Glomerular visceral epithelial cell (primary cell): Measurements from ENCODE around the gene RHEX.

Source experiments
- DNase-seq: peaks from one replicate; pipeline ENCODE4 v3.0.0-alpha.2; 2016; ENCODE audit errors: extremely low spot score

The RHEX gene

DNA sequence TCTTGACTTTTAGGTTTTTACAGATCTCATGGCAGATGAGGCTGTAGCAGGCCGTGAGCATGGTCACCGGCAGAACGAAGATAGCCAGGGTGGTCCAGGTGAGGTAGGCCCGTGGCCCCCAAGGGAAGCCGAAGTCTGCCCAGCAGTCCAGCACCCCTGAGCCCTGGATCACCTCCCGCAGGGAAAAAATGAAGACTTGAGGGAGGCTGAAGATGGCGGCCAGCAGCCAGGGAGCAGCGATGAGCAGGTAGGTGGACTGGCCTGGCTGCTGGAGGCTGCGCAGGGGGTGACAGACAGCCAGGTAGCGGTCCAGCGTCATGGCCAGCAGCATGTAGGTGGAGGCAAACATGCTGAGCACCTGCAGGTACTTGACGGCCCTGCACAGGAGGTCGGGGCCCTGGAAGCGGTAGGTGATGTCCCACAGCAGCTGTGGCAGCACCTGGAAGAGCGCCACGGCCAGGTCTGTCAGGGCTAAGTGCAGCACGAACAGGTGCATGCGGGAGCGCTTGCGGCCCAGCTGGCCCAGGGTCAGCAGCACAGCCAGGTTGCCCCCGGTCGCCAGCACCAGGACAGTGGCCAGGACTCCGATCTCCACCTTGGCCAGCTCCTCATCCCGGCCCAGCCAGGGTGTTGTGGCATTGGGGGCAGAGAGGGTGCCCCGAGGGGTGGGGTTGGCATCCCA, 63.4 kb downstream of the RHEX start:
- DNase-seq: no peak

DNA sequence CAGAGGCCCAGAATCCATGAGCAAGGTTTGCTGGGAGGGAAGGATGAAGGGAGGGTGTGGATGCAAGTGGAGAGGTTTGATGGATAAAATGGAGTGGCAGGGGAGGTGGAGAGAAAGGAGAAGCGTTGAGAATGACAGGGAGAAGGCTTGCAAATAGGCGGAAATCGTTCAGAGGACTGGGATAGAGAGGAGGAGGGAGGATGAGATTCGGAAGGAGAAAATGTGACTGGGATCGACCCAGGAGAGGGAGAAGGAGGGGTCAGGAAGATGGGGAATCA, 63.8 kb downstream of the RHEX start:
- DNase-seq: no peak

DNA sequence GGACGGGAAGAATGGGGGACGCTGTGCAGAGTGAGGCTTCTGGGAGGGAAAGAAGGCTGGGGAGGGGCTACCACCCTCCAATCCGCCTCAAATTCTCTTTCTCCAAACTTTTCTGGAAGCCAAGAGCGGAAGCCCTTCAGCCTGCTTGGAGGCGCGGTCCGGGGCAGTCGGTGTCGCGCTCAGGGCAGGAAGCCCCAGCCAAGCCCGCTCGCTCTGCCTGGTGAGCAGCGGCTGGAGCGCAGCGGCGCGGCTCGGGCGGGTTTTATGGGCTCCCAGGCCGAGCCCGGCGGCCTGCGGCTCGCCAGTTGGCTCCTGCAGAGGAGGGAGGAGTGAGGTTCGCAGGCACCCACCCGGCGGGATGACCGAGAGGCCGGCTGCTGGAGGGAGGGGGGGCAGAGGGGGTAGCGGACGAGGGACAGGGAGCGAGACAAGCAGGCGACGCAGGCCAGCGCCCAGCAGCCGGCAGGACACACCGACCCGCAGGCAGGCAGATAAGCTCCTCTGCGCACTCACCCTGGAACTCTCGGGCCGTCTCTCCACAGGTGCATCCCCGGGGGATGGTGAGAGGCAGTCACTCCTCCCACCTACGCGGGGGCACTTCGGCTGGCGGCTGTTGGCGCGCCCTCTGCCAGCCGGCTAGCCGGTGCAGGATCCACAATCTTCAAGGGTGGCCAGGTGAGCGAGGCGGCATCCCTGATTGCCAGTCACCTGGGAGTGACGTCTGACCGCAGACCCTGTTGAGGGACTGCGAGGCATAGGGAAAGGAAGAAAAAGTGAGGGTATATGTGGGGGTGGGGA, 64.4 kb downstream of the RHEX start, which contains the start of gene AVPR1B:
Gene AVPR1B (minus strand): TSS at position 238 of the 798 bp plus-strand sequence. CDS start 498 bp downstream, outside the sequence.
- peak; percentile 66 for DNase-seq

DNA sequence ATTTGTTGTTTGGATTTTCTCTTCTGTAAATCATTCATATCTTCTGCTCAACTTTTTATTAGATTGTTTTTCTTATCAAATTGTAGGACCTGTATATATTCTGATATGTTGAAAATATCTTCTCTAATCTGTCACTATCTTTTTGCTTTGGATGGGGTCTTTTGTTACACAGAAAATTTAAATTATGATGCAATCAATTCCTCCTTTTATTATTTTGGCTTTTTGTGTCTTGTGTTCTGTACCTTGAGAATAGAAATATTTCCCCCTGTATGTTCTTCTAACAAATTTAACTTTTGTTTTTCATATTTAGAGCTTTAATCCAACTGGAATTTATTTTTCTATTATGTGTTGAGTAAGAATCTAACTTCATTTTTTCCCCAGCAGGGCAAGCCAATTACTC, 67.4 kb downstream of the RHEX start:
- no peak for DNase-seq

DNA sequence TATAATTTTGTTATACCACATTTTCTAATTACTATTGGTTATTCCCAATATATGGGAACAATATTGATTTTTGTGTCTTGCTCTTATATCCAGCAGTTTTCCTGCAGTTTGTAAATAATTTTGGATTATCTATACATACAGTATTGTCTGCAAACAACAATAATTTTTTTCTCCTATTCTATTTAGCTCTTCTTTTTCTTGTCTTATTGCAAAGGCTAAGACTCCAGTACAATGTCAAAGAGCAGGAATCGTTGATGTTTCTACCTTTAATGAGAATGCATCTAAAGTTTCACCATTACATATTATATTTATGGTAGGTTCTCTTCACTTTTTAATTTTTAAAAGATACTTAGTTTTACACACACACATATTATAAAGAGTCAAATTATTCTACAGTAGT, 68.3 kb downstream of the RHEX start:
- no peak for DNase-seq

DNA sequence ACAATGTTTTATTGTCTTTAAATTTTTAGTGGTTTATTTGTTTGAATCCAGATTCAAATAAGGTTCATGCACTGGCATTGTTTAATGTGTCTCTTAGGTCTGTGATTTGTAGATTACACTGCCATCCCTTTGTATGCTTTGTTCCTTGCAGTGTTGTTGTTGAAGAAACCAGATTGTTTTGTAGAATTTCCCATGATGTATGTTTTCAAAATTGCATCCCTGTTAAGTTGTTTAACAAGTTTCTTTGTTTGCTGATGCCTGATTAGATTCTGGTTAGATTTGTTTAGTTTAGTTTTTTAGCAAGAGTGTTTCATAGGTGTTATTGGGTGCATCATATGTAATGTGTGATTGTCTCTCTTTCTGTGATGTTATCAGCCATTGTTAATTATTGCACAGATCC, 69.7 kb downstream of the RHEX start:
- DNase-seq: no peak

DNA sequence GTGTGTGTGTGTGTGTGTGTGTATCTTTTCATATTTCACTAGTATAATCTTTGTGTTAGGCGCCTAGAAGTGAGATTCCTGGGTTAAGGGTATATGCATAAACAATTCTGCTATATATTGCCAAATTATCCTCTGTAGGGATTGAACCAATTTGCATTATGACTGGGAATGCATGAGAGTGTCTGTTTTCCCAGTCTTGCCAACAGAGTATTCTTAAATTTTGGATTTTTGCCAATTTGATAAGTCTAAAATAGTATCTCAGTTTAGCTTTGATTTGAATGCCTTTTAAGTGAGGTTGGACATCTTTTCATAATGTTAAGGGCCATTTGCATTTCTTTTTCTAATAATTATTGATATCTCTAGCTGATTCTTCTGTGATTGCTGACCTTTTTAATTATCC, 72.4 kb downstream of the RHEX start:
- no peak for DNase-seq

DNA sequence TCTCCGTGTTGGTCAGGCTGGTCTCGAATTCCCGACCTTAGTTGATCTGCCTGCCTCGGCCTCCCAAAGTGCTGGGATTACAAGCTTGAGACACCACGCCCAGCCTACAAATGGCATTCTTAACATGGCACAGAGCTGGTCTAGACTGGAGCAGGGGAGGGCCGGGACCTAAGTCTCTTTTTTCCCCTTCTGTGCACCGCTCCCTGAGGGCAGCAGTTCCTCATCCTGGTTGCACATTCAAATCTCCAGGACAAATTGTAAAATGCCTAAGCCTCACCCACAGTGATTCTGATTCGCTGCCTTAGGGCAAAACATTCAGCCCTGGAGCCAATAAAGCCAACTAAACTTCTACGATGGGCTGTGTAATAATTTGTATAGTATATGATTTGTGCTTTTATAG, 74.4 kb downstream of the RHEX start:
- DNase-seq: no peak

DNA sequence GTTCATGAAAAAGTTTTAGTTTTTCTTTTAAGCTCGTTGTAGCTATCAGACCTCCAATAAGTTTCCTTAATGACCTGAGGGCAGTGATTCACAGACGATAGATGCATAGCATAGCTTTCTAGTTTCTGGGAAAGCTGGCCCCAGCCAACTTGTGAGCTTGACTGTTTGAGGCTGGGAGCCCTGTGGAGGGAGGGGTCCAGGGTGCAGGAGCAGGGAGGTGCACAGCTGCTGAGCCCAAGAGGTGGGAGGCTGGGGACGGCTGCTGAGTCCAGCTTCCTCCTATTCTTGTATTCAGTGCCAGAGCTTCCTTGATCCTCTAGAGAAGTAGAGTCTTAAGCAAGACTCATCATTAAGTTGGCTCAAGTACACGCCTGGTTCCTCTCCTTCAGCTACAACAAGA, 75.2 kb downstream of the RHEX start:
- DNase-seq: no peak

DNA sequence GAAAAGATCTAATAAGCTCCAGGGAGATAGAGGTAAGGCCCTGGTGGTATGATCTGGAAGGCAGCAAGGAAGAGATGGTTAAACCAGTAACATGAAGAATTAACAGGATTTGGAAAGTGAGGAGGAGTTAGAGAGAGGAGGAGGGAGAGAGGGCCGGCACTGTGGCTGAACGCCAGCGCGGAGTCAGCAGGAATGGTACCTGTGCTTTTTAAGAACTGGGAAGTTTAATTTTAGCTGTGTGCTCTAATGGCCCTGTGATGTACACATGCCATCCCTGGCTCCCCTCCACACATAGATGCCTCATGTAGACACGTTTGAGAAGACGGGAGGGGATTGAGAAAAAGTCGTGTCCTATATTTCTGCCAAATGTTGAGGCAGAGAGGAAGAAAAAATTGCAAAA, 78.1 kb downstream of the RHEX start:
- DNase-seq: no peak

DNA sequence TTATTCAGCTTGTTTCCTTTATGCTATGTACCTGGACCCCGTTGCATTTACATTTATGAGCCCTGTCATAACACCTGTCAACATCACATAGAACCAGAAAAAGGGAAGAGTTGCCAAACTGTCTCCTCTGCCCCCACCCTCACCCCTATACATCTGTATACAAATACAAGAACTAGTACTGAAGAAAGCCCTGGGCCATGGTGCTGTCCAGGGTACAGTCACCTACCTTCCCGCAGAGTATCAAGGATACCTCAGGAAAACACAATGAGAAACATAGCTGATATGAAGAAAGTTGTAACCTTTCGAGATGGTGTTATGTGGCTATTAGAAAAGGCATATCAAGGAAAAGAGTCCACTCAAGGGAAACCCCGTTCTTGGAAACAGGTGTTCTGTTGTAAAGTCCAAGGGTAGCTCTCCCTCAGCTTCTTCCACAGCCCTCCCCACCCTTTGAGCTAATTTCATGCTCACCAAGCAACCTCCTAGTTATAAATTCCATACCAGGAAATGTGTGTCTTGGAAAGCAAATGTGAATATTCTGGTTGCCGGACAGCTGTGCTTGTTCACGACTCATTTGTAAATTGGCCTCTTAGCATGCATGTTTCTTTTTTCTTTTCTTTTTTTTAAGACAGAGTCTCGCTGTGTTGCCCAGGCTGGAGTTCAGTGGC, 80.9 kb downstream of the RHEX start:
- DNase-seq: no peak

DNA sequence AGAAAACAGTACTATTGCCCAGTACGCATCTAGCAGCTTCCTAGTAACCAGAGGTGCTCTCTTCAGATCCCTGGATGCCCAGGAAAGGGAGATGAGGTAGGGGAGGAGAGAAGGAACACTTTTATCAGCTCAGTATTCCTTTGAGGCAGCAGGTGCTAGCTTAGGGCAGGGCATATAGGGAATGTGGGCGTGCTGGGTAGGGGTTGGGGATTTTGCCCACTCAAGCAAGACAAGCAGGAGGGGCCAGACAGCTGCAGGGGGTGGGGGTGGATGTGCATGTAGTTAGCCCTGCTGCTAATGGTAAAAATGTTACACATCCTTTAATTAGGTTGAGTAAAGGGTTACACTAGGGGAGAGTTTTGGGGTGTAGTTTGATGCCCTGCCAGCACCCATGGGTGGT, 82.3 kb downstream of the RHEX start:
- DNase-seq: no peak

DNA sequence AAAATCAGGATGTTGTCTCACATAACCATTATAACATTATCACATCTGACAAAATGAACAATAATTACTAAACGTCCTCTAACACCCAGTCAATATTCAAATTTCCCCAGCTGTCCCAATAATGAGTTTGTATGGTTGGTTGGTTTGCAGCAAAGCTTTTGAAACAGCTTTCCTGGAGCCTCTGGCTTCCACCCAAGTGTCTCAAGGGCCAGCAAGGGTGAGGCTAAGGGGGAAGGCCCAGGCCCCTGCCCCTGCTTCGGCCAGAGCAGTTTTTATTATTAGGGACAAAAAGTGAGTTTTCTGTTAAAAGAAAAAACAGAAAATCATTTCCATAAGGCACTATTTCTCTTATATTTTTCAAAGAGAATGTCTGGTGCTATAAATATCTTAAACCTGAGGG, 83.3 kb downstream of the RHEX start:
- DNase-seq: no peak

DNA sequence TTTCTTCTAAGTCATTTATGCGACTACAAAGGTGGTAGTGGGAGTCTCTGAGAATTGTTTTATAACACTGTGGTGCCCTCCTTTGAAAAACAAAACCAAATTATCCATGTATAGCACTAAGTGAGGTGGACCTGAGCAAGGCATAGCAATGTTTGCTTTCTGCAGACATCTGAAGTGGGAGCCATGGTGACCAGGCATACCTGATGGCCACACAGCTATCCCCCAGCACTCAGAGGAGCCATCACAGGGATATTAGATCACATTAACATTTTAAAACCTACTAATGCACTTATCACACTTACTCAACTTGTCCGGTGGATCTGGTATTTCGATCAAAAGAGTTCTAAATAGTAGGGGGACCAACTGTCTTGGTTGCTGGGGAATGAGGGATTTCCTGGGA, 89.0 kb downstream of the RHEX start:
- no peak for DNase-seq

DNA sequence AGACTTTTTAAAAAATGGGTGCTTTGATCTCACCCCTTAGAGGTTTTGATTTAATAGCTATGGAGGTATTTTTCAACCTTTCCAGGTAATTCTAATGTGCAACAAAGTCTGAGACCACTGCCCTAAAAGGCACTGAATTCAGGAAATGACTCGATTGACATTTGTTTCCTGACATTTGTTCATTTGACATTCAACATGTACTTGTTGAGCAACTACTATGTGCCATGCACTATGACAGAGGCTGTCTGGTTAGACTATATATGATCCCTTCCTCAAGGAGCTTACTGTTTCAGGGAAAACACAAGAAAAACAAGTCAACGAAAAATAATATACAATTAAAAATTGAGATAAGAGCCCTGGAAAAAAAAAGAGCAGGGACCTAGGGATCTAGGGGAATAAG, 89.8 kb downstream of the RHEX start:
- no peak for DNase-seq

DNA sequence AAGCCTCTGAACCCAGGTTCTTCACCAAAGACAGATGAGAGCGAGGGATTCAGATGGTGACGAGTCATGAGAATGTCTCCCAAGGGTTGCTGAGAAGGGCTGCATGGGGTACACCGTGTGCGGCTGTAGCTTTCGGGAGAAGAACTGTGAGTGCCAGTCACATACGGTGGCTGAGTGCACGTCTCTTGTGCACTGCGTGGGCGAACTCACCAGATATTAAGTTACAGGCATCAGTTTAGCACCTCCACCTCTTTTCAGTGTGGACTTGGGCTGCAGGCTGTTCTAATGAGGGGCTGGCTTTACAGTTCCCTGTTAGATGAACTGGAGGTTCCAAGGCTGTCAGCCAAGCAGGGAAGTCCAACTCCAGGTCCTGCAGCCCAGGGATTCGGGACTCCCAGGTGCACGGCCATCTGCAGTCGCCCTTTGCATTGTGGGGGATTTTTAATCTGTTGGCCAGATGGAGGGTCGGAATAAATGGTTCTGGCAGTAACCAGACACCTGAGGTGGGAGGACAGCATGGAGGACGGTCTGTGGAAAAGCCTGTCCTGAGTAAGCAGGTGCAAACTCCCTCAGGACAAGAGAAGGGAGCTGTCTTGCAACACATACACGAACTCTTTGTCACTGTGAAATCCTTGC, 90.7 kb downstream of the RHEX start:
- no peak for DNase-seq

DNA sequence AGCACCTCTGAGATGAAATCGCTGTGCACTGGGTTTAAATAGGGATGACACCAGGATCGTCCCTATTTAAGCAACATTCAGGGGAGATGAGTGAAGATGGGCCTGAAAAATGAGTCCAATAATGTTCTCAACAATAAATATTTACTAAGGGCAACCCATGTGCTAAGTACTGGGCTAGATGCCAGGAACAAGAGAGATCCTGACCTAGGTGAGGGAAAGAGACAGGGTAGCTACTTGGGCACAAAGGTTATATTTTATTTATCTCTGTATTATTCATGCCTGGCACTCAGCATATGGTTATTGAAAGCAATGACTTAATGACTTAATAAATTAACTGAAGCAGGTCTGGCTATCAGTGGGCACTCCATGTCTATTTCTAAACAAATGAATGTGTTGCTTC, 91.6 kb downstream of the RHEX start:
- DNase-seq: no peak

DNA sequence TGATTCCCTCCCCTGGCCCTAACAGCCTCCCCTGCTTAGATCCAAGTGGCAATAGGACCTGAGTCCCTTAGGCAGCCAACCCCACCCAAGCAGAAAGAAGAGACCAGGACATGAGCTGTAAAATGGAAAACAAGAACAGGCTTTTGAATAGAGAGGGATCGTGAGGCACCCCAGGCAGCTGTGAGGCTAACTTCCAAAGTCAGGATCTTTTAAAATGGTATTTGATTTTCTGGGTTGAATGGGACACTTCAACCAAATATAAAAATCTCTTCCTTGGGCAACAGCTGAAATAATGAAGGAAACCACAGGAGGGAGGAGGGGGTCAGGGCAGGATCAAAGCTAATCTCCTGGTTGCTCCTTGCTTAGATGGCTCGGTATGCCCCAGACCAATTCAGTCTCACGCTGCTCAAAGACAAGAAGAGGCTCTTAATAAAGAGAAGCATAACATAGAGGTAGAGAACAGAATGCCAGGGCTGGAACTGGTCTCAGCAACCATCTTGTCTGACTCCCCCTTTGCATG, 92.9 kb downstream of the RHEX start:
- DNase-seq: no peak
